Chondrocyte (in vitro differentiated cells): Measurements from ENCODE around the gene XPO1. TPM values are rescaled to one million over a fixed set of nuclear protein-coding genes. Genes with fewer than 3 reads are reported as not detected.
A peak's percentile ranks its signal among the peaks of the same experiment; 100 is the strongest.
"Not testable (repeated sequence)": the region's sequence is repeated elsewhere in the genome, so short reads cannot be mapped to it uniquely, and the experiment has no call there.

Experiments used
- DNase-seq: peaks from one replicate; pipeline ENCODE4 v3.0.0; 2021; ENCODE audit warnings: mixed read lengths, low spot score
- H3K27ac Mint-ChIP-seq: one replicate; pipeline ENCODE4 v1.8.0; 2021; ENCODE audit warnings: mild to moderate bottlenecking, moderate library complexity, mixed read lengths; ENCODE audit not compliant: unreplicated experiment
- H3K27me3 Mint-ChIP-seq: 2 replicates; pipeline ENCODE4 v1.8.0; 2021; ENCODE audit warnings: low read depth, mixed read lengths
- H3K36me3 Mint-ChIP-seq: 2 replicates; pipeline ENCODE4 v1.8.0; 2021; ENCODE audit warnings: low read depth, mixed read lengths
- H3K4me1 Mint-ChIP-seq: 2 replicates; pipeline ENCODE4 v1.8.0; 2021; ENCODE audit warnings: low read depth, mild to moderate bottlenecking, mixed read lengths
- H3K4me3 Mint-ChIP-seq: one replicate; pipeline ENCODE4 v1.8.0; 2021; ENCODE audit warnings: mild to moderate bottlenecking, moderate library complexity, mixed read lengths; ENCODE audit not compliant: unreplicated experiment
- H3K9me3 Mint-ChIP-seq: 2 replicates; pipeline ENCODE4 v1.8.0; 2021; ENCODE audit warnings: low read depth, mixed read lengths
- total RNA-seq: library from RNA; stranded (reverse); gene quantifications from 3 replicates; pipeline ENCODE4 v1.2.1, GENCODE V29; 2021
- TF ChIP-seq, protein P1 (sequence below): fragments of 200-600 bp; sonication (generic); IDR thresholded peaks from 2 replicates; pipeline ENCODE4 v1.5.0; 2021; ENCODE audit warnings: antibody characterized with exemption, mild to moderate bottlenecking, moderate library complexity

Gene XPO1
- total RNA-seq, 1 donor from 2014 or later = 89.8 TPM

DNA sequence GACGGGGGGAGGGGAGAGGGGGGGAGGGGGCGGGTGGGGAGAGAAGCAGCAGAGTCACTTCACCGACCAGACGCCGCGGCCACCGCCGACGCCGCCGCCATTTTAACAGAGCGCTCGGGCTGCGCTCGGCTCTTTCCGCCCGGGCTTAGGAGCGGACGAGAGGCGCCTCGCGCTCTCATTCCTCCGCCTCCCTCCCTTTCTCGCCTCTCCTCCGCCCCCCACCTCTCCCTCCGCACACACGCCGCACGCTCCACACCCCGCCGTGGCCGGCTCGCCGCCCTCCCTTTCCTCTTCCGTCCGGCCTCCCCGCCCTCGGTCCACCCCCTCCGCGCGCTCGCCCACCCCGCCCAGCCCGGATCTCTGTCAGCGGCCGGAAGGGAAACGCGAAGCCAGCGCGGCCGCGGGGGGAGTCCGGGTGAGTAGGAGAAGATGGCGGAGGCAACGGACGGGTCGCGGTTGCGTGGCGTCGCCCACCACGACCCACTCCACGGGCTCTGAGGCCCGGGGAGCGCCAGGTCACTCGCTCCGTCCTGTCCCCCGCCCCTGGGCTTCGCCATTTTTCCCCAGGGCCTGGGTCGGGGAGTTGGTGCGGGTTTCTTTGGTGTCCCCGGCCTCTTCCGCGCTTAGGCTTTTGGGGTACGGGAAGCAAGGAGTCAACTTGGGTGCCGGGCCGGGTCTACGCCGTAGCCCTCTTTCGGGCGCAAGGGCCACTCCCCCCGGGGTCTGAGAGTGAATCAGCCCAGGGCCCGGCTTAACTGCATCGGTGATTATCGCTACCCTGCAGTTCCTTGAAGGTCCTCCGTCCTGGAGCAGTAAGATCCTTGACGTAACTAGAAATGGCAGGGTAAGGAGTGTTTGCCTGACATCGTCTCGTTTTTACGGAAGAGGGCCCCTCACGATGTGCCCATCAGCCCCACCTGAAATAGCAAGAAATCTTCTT is 66.9 kb downstream of the XPO1 start, which contains the start of gene USP34:
Gene USP34, minus strand, starts transcription at position 123 of the 940 bp plus-strand sequence. CDS start 395 bp downstream, outside the sequence.
- peak; percentile 94 for DNase-seq
- TF ChIP-seq, protein P1, sequence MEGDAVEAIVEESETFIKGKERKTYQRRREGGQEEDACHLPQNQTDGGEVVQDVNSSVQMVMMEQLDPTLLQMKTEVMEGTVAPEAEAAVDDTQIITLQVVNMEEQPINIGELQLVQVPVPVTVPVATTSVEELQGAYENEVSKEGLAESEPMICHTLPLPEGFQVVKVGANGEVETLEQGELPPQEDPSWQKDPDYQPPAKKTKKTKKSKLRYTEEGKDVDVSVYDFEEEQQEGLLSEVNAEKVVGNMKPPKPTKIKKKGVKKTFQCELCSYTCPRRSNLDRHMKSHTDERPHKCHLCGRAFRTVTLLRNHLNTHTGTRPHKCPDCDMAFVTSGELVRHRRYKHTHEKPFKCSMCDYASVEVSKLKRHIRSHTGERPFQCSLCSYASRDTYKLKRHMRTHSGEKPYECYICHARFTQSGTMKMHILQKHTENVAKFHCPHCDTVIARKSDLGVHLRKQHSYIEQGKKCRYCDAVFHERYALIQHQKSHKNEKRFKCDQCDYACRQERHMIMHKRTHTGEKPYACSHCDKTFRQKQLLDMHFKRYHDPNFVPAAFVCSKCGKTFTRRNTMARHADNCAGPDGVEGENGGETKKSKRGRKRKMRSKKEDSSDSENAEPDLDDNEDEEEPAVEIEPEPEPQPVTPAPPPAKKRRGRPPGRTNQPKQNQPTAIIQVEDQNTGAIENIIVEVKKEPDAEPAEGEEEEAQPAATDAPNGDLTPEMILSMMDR = no peak
- no peaks in the 10 kb centered on the region for H3K27me3 Mint-ChIP-seq
- peaks cover 30% of the 10 kb centered on the region for H3K4me1 Mint-ChIP-seq
- H3K4me3 Mint-ChIP-seq = peak within 1 kb of the TSS; percentile 92
- H3K9me3 Mint-ChIP-seq = no peaks in the 10 kb centered on the region
- peak within 1 kb of the TSS; percentile 99 for H3K27ac Mint-ChIP-seq
- peaks cover 2% of the 10 kb centered on the region for H3K36me3 Mint-ChIP-seq

DNA sequence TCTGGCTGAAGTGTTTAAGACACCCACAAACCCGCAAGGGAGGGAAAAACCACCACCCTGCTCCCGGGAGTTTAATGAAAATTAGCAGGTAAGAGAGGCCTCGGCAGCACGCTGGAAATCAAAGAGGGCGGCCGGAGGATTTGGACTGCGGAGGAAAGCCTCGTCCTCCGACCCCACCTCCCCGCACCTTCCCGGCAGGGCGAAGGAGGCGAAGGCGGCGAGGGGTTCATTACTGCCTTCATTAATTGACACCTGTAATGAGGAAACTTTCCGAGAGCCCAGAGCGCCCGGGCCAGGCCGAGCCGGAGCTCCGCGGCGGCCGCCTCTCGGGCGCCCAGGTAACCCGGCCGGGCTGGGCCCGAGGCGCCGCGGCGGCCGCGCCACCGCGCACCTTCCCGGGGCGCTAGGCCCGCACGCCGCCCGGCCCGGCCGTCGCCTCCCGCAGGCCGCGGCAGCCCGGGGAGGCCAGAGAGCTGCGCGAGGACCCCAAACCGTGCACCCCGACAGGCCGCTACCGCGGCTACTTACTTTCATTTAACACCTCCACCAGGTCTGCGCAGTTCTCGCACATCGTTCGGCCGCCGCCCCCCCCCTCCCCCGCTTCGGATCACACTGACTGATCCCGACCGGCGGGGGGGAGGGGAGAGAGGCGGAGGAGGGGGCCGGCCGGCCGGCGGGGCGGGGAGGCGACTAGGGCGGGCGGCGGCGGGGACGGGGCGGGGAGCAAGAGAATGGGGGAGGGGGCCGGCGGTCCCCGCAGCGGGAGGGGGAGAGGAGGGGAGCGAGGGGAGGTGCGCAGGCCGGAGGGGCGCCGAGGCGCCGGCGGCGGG is 67.8 kb downstream of the XPO1 start:
- H3K36me3 Mint-ChIP-seq = peaks cover 2% of the 10 kb centered on the region
- peaks cover 30% of the 10 kb centered on the region for H3K4me1 Mint-ChIP-seq
- TF ChIP-seq, protein P1 = no peak
- peak overlapping the region; percentile 97 for H3K27ac Mint-ChIP-seq
- H3K4me3 Mint-ChIP-seq = peak overlapping the region; percentile 92
- no peaks in the 10 kb centered on the region for H3K27me3 Mint-ChIP-seq
- no peaks in the 10 kb centered on the region for H3K9me3 Mint-ChIP-seq
- no peak for DNase-seq

DNA sequence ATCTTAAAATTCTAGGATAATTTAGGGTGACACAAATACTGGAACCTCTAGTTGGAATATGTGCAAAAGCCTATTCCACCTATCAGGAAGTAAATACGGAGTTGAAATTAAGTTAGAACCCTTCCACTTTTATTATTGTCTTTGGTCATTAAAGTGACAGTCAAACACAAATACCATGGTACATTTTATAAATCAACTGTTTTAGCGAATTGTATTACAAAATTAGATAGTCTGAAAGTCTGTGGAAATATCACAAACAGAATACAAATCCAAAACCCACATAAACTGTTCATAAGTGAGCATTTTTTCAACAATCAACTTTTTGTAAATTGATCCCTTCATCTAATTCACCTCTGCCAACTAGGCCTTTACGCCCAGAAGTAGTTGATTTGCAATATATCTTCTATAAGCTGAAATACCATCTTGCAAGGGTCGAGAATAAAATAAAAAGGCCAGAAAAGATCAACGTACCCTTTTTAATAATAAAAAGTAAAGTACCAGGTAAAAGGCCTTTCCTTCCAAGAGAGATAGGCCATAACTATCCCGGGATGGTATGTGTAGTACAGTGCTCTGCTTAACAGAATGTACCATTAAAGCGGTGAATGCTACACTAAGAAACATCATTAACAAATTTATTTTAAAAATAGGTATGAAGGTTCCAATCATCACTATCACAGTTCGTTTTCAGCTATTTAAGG is 68.6 kb downstream of the XPO1 start:
- no peaks in the 10 kb centered on the region for H3K27me3 Mint-ChIP-seq
- TF ChIP-seq, protein P1 = no peak
- H3K36me3 Mint-ChIP-seq = peaks cover 2% of the 10 kb centered on the region
- H3K4me3 Mint-ChIP-seq = peak overlapping the region; percentile 92
- DNase-seq = no peak
- no peaks in the 10 kb centered on the region for H3K9me3 Mint-ChIP-seq
- H3K4me1 Mint-ChIP-seq = peaks cover 33% of the 10 kb centered on the region
- peak overlapping the region; percentile 97 for H3K27ac Mint-ChIP-seq

DNA sequence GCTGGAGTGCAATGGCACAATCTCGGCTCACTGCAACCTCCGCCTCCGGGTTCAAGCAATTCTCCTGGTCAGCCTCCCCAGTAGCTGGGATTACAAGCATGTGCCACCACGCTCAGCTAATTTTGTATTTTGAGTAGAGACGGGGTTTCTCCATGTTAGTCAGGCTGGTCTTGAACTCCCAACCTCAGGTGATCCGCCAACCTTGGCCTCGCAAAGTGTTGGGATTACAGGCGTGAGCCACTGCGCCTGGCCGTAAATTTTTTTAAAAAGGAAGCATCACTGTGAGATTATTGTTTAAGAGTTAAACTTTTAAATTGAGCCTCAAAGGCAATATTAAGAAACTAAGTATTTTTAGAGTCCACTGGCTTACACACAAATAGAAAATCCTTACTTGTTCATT is 69.9 kb downstream of the XPO1 start:
- H3K27ac Mint-ChIP-seq = peak overlapping the region; percentile 32
- not testable (repeated sequence) for H3K9me3 Mint-ChIP-seq, H3K27me3 Mint-ChIP-seq, H3K4me3 Mint-ChIP-seq, DNase-seq, H3K36me3 Mint-ChIP-seq
- H3K4me1 Mint-ChIP-seq = peaks cover 41% of the 10 kb centered on the region

DNA sequence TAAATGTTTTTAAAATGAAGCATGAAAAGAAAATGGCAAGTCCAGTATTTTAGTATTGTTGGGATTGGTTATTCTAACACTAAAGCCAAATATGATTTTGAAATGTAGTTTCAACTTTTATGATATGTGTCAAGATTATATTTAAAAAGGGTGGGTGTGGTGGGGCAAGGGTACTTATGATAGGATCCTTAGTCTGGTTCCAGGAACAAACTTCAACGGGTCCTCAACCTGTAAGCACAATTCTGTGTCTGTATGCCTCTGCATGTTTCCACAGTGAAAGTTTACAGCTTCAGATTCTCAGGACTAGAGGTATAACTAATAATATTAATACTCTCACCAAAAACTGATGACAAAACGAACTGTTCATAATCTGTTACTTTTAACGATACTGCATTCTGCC is 73.1 kb downstream of the XPO1 start:
- Mint-ChIP-seq H3K27me3 (no peaks in the 10 kb centered on the region), H3K4me3 (no peak overlapping the region), H3K36me3 (peaks cover 2% of the 10 kb centered on the region), H3K9me3 (no peaks in the 10 kb centered on the region), H3K4me1 (peaks cover 41% of the 10 kb centered on the region), H3K27ac (no peak overlapping the region)
- TF ChIP-seq, protein P1 = no peak
- no peak for DNase-seq
